Upper lobe of left lung (tissue), 6 donors: ENCODE data around the gene APOB. TPM values are rescaled to one million over a fixed set of nuclear protein-coding genes. Genes with fewer than 3 reads are reported as not detected.

Experiments
- ATAC-seq, 2 donors: fragments of 200-7000 bp; cut with Tn5 transposase; one replicate each; pipeline ENCODE4 v1.9.1; 2022; ENCODE audit warnings: mild to moderate bottlenecking in 2 of 2, moderate library complexity in 2 of 2; ENCODE audit not compliant: low FRiP score in 2 of 2
- DNase-seq, 2 donors: peaks; one replicate each; pipeline ENCODE4 v3.0.0-alpha.2; 2019 to 2020
- H3K27ac ChIP-seq, 4 donors: fragments of 200-600 bp; sonication (generic); one replicate each; pipeline ENCODE4 v1.5.1; 2016 to 2019
- H3K27me3 ChIP-seq, 4 donors: fragments of 200-600 bp; sonication (generic); one replicate each; pipeline ENCODE4 v1.5.1; 2017 to 2019
- H3K36me3 ChIP-seq, 4 donors: fragments of 200-600 bp; sonication (generic); one replicate each; pipeline ENCODE4 v1.5.1; 2016 to 2019
- H3K4me1 ChIP-seq, 4 donors: fragments of 200-600 bp; sonication (generic); one replicate each; pipeline ENCODE4 v1.5.1; 2018 to 2019
- H3K4me3 ChIP-seq, 4 donors: fragments of 200-600 bp; sonication (generic); one replicate each; pipeline ENCODE4 v1.5.1; 2017 to 2019; ENCODE audit warnings: mild to moderate bottlenecking in 2 of 4, moderate library complexity in 1 of 4
- H3K9me3 ChIP-seq, 4 donors: fragments of 200-600 bp; sonication (generic); one replicate each; pipeline ENCODE4 v1.5.1; 2018 to 2019
- EP300 ChIP-seq, 4 donors: sonication (generic); formaldehyde crosslinking; IDR thresholded peaks; one replicate each; pipeline ENCODE4 v1.5.1; 2017; ENCODE audit warnings: antibody characterized with exemption in 4 of 4, control low read depth in 2 of 4
- POLR2A ChIP-seq, 4 donors: fragments of 450-650 bp; IDR thresholded peaks; one replicate each; pipeline ENCODE4 v1.5.1; 2016 to 2017; ENCODE audit warnings: antibody characterized with exemption in 4 of 4, mild to moderate bottlenecking in 2 of 4
- POLR2AphosphoS5 ChIP-seq, 2 donors: sonication (generic); formaldehyde crosslinking; IDR thresholded peaks; one replicate each; pipeline ENCODE4 v1.5.1; 2017; ENCODE audit warnings: antibody characterized with exemption in 2 of 2
- WGBS, 2 donors: methylation state at CpG; one replicate each; pipeline ENCODE4 v1.1.5; 2017 to 2018; 5-methylcytosine and 5-hydroxymethylcytosine counted together
- total RNA-seq, 6 donors: library from RNA; depleted of rRNA in 4 of 6; stranded (reverse); fragments of >200 nt in 4 of 6; gene quantifications; one replicate each; pipeline versions ENCODE4 v1.1.0 to v1.2.1, GENCODE V29; 2016 to 2021
- TF ChIP-seq, protein P1 (sequence below), 6 experiments: fragments of 450-650 bp in 4 of 6; fragments of 200-600 bp in 2 of 6; sonication (generic) in 2 of 6; IDR thresholded peaks; one replicate each; pipeline ENCODE4 v1.5.1; 2016 to 2019; ENCODE audit warnings: antibody characterized with exemption in 6 of 6
- donor health status: DM: no; HTN: no; CAD: no; lungs with moderate emphysema.
- donor health status: DM: no; HTN: yes; CAD: no; lungs with severe emphysema.

The APOB gene
- total RNA-seq, 6 donors from 2014 or later = under 0.01 to 2.1 (median 0.60) TPM

- no peaks in the 10 kb centered on the region for H3K27me3 ChIP-seq
- H3K4me3 ChIP-seq = no peak overlapping the region
- no peak for ATAC-seq
- DNase-seq = no peak
- no peaks in the 10 kb centered on the region for H3K36me3 ChIP-seq
- 79 to 86% methylated on average over 1 of the region's 1 CpG for WGBS, 2 donors
- H3K9me3 ChIP-seq = peaks cover 0 to 6% (median 0%) of the 10 kb centered on the region in 4 donors
- H3K4me1 ChIP-seq = no peaks in the 10 kb centered on the region
- TF ChIP-seq POLR2A (IDR thresholded peaks at IDR 0.05) (no peak), EP300 (IDR thresholded peaks at IDR 0.05) (no peak), POLR2AphosphoS5 (IDR thresholded peaks at IDR 0.05) (no peak)
- TF ChIP-seq, protein P1, sequence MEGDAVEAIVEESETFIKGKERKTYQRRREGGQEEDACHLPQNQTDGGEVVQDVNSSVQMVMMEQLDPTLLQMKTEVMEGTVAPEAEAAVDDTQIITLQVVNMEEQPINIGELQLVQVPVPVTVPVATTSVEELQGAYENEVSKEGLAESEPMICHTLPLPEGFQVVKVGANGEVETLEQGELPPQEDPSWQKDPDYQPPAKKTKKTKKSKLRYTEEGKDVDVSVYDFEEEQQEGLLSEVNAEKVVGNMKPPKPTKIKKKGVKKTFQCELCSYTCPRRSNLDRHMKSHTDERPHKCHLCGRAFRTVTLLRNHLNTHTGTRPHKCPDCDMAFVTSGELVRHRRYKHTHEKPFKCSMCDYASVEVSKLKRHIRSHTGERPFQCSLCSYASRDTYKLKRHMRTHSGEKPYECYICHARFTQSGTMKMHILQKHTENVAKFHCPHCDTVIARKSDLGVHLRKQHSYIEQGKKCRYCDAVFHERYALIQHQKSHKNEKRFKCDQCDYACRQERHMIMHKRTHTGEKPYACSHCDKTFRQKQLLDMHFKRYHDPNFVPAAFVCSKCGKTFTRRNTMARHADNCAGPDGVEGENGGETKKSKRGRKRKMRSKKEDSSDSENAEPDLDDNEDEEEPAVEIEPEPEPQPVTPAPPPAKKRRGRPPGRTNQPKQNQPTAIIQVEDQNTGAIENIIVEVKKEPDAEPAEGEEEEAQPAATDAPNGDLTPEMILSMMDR (IDR thresholded peaks at IDR 0.05) = no peak
- H3K27ac ChIP-seq = no peak overlapping the region
Measured at GRCh38 chr2:21078296-21078695, 34.4 kb upstream of the APOB start.

DNA sequence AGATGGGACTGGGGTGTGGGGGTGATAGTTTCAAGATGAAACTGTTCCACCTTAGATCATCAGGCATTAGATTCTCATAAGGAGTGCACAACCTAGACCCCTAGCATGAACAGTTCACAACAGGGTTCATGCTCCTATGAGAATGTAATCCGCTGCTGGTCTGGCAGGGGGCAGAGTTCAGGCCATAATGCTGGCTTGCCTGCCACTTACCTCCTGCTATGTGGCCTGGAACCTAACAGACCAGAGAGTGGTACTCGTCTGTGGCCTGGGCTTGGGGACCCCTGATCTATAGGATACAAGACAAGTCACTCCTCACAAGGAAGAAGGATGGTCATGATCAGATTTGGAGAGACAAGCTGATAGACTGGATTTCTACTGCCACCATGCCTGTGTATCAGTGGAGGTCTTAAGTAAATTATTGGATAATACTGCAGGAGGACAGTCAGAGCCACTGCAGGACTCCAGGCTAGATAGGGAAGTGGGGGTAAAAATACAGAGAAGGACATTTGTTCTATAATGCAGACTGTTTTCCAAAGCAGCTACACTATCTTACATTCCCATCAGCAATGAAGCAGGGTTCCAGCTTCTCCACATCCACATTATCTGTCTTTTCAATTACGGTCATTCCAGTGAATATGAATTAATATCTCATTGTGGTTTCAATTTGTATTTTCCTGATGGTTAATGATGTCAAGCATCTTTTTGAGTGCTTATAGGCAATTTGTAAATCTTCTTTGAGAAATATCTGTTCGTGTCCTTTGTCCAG lies 28.8 kb upstream of the APOB start:
- Histone ChIP-seq H3K27me3 (no peaks in the 10 kb centered on the region), H3K4me3 (no peak overlapping the region), H3K27ac (no peak overlapping the region), H3K9me3 (no peaks in the 10 kb centered on the region), H3K4me1 (no peaks in the 10 kb centered on the region), H3K36me3 (no peaks in the 10 kb centered on the region)
- ATAC-seq = no peak
- TF ChIP-seq POLR2AphosphoS5 (IDR thresholded peaks at IDR 0.05) = no peak
- TF ChIP-seq, protein P1 (IDR thresholded peaks at IDR 0.05) = no peak
- no peak for TF ChIP-seq POLR2A (IDR thresholded peaks at IDR 0.05)
- TF ChIP-seq EP300 (IDR thresholded peaks at IDR 0.05) = no peak
- DNase-seq = no peak
- WGBS, 2 donors = 77 to 83% methylated on average over 4 of the region's 4 CpGs

GRCh38 chr2:21070341-21071257 lies 26.7 kb upstream of the APOB start:
- no peak for TF ChIP-seq POLR2AphosphoS5 (IDR thresholded peaks at IDR 0.05)
- TF ChIP-seq POLR2A (IDR thresholded peaks at IDR 0.05) = no peak
- TF ChIP-seq, protein P1 (IDR thresholded peaks at IDR 0.05) = no peak
- TF ChIP-seq EP300 (IDR thresholded peaks at IDR 0.05) = no peak
- WGBS, 2 donors = 72 to 77% methylated on average over 9 of the region's 9 CpGs
- no peak overlapping the region for H3K4me3 ChIP-seq
- H3K27me3 ChIP-seq = no peaks in the 10 kb centered on the region
- H3K36me3 ChIP-seq = no peaks in the 10 kb centered on the region
- no peaks in the 10 kb centered on the region for H3K4me1 ChIP-seq
- DNase-seq (no peak), ATAC-seq (no peak)
- no peak overlapping the region for H3K27ac ChIP-seq
- H3K9me3 ChIP-seq = no peaks in the 10 kb centered on the region

- Histone ChIP-seq H3K27ac (no peak overlapping the region), H3K4me3 (no peak overlapping the region), H3K36me3 (no peaks in the 10 kb centered on the region), H3K4me1 (no peaks in the 10 kb centered on the region), H3K9me3 (no peaks in the 10 kb centered on the region), H3K27me3 (no peaks in the 10 kb centered on the region)
- ATAC-seq (no peak), DNase-seq (no peak)
- WGBS, 2 donors = 59 to 62% methylated on average over 2 of the region's 2 CpGs
- TF ChIP-seq, protein P1 (IDR thresholded peaks at IDR 0.05) = no peak
- no peak for TF ChIP-seq POLR2A (IDR thresholded peaks at IDR 0.05)
- no peak for TF ChIP-seq POLR2AphosphoS5 (IDR thresholded peaks at IDR 0.05)
- no peak for TF ChIP-seq EP300 (IDR thresholded peaks at IDR 0.05)
Measured at GRCh38 chr2:21069746-21070340, 26.0 kb upstream of the APOB start.
